ENCODE data around the gene CEACAM21.

Gene CEACAM21

DNA sequence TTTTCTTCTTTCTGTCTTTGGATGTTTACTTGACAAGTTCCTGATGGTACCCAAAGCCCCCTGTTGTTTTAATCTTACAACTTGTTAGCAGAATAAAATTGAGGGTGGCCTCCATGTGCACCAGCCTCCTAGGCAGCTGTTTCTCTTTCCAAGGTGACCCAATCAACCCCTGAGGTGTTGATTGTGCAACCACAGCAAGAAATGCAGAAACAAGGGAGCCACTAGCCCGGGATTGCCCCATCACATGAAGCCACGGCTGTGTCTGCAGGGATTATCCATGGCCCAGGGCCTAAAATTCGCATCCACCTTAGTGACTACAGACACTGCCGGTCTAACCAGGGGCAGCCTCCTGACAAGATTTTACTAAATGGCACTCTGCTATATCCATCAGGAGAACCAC, 36.5 kb downstream of the CEACAM21 start:
- TF ChIP-seq, protein P1, sequence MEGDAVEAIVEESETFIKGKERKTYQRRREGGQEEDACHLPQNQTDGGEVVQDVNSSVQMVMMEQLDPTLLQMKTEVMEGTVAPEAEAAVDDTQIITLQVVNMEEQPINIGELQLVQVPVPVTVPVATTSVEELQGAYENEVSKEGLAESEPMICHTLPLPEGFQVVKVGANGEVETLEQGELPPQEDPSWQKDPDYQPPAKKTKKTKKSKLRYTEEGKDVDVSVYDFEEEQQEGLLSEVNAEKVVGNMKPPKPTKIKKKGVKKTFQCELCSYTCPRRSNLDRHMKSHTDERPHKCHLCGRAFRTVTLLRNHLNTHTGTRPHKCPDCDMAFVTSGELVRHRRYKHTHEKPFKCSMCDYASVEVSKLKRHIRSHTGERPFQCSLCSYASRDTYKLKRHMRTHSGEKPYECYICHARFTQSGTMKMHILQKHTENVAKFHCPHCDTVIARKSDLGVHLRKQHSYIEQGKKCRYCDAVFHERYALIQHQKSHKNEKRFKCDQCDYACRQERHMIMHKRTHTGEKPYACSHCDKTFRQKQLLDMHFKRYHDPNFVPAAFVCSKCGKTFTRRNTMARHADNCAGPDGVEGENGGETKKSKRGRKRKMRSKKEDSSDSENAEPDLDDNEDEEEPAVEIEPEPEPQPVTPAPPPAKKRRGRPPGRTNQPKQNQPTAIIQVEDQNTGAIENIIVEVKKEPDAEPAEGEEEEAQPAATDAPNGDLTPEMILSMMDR (IDR thresholded peaks at IDR 0.05; ENCODE audit: low read depth, low read length), result no peak
- DNase-seq, result no peak
- H3K4me1 ChIP-seq, result no peaks in the 10 kb centered on the region
- no peaks in the 10 kb centered on the region for H3K36me3 ChIP-seq
- no peaks in the 10 kb centered on the region for H3K9me3 ChIP-seq
- no peak overlapping the region for H3K4me3 ChIP-seq (ENCODE audit: low read depth, low read length)
- H3K27me3 ChIP-seq, result peaks cover 24% of the 10 kb centered on the region

DNA sequence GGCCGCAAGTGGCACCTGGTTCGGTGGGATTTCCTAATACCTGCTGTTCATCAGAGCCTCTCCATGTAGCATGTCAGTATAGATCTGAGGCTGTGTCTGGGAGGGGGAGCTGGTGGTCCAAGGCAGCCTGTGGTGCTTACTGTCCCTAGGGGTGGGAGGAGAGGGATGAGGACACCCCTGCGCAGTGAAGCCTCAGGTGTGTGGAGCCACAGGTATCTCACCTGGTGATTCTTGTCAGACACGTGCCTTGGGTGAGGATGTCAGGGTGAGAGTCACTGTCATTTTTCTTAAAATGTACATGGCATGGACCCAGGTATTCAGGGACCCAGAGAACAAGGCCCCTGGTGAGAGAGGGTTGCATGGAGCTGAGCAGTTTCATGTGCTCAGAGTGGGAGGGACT, 39.2 kb downstream of the CEACAM21 start:
- DNase-seq, result no peak
- peaks cover 12% of the 10 kb centered on the region for H3K27me3 ChIP-seq

DNA sequence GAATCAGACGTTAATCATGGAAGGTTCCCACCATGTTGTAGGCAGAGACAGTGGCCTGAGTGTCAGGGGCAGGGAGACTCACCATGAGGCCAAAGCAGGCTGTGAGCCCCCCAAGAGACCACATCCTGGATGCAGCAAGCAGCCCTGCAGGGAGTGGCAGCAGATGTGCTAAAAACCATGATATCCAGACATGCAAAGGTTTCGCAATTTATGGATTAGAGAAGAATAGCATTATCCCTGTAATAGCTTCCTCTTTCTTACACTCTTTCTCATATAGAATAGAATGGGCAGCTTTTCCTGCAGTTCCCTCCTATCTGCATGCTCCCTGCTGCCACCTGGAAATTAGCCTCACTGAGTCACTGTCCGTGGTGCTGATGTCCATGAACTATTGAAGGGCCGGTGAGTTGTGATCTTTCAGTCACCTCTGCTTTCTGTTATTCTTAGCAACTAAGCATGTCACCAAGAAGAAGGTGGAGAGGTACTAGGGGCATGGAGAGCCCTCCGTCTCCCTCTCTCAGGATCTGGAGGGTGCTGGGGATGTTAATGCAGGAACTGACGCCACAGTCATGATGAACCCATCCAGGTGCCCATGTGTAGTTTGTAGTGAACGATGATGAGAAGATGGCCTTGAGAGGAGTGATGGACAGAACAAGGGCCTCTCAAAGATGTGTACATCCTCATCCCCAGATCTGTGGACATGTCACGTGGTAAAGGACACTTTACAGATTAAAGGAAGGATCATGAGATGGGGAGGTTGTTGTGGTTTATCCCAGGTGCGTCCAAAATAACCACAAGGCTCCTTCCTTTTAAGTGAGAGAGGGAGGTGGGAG, 41.0 kb downstream of the CEACAM21 start:
- Histone ChIP-seq H3K9me3 (no peaks in the 10 kb centered on the region), H3K36me3 (no peaks in the 10 kb centered on the region)
- TF ChIP-seq, protein P1 (IDR thresholded peaks at IDR 0.05; ENCODE audit: low read depth, low read length), result no peak

More for the DNA sequence above, 39.2 kb downstream of the CEACAM21 start:
- Histone ChIP-seq H3K4me3 (ENCODE audit: low read depth, low read length) (no peak overlapping the region), H3K4me1 (no peaks in the 10 kb centered on the region), H3K9me3 (no peaks in the 10 kb centered on the region), H3K36me3 (no peaks in the 10 kb centered on the region)
- TF ChIP-seq, protein P1 (IDR thresholded peaks at IDR 0.05; ENCODE audit: low read depth, low read length), result no peak

DNA sequence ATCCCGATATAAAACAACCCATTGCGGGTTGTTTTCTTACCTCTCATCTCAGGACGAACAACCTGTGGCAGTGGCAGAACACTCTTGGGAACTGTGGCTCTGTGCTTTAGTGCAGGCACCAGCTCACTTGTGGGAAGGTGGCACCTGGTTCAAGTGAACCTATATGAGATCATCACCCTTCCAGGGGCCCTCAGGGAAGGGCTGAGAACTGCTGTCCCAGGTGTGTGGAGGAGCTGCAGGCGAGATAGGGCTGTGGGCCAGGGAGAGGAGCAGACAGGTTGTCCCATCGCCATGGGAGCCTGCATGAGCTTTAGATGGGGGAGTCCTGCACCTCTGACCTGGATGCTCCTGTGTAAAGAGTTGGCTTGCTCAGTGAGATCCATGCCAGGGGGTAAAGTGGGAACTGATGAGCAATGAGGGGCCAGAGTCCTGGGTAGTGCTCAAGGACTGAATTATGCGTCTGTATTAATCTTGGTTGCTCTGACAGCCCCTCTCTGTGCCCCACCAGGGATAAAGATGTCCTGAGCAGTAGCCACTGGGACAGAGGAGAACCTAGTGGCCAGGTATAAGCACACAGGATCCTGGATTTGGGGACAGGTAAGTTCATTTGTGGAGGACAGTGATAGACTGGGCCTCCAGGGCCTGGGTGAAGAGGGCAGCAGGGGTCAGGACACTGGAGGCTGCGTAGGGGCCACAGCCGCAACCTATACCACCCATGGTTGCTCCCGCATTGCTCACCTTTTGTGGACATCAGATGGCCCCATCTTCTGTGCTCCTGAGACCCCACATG, 42.2 kb downstream of the CEACAM21 start:
- TF ChIP-seq, protein P1 (IDR thresholded peaks at IDR 0.05; ENCODE audit: low read depth, low read length), result no peak
- Histone ChIP-seq H3K9me3 (no peaks in the 10 kb centered on the region), H3K36me3 (no peaks in the 10 kb centered on the region), H3K4me1 (no peaks in the 10 kb centered on the region), H3K27me3 (no peaks in the 10 kb centered on the region), H3K4me3 (ENCODE audit: low read depth, low read length) (no peak overlapping the region)
- no peak for DNase-seq

More for the DNA sequence above, 41.0 kb downstream of the CEACAM21 start:
- H3K27me3 ChIP-seq, result no peaks in the 10 kb centered on the region; the same call in 1 of the 2 replicates
- no peaks in the 10 kb centered on the region for H3K4me1 ChIP-seq
- no peak for DNase-seq
- no peak overlapping the region for H3K4me3 ChIP-seq (ENCODE audit: low read depth, low read length)

DNA sequence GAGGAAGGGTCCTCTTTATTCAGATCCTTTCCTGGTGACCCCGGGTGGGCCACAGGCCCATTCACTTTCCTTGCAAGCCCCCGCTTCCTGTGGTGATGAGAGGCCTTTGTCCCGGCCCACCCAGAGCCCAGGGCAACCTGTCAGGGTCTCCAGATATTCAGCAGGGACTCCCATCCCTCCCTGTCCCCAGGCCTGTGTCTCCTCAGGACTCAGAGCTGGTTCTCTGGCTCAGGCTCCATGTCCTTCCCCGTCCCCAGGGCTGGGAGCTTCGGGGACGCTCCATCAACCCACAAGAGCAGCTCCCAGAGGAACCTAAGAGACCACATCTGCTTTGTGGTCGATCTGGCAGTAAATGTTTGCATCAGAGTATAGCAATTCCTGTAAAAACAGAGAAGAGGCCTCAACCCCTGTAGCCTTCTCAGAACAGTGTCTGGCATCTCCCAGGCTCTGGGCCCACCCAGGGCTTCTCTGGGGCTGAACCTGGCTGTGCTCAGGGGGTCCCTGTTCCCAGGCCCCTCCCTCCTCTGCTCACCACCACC, 43.1 kb downstream of the CEACAM21 start:
- Histone ChIP-seq H3K27me3 (no peaks in the 10 kb centered on the region), H3K36me3 (no peaks in the 10 kb centered on the region), H3K4me1 (no peaks in the 10 kb centered on the region), H3K9me3 (no peaks in the 10 kb centered on the region), H3K4me3 (ENCODE audit: low read depth, low read length) (no peak overlapping the region)
- TF ChIP-seq, protein P1 (IDR thresholded peaks at IDR 0.05; ENCODE audit: low read depth, low read length), result no peak
- DNase-seq, result no peak

Measured in BE2C (cell line).